ENCODE results near the gene RGS3.

DNA sequence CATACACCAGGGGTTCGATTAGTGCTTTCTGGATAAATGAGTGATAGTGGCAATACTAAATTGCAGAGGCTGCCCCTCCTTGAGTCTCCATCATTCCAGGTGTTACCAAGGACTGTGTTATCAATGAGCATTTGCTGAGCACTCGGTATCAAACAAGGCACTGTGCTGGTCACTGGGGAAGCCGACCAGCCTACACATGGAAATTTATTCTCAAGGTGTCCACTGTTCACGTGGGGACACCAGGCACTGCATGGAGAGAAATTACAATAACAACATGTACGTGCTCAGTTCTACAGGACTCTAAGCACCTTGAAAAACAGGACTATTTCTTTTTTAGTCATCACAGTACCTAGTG lies 22.2 kb downstream of the RGS3 start:
- TF ChIP-seq, protein P1, sequence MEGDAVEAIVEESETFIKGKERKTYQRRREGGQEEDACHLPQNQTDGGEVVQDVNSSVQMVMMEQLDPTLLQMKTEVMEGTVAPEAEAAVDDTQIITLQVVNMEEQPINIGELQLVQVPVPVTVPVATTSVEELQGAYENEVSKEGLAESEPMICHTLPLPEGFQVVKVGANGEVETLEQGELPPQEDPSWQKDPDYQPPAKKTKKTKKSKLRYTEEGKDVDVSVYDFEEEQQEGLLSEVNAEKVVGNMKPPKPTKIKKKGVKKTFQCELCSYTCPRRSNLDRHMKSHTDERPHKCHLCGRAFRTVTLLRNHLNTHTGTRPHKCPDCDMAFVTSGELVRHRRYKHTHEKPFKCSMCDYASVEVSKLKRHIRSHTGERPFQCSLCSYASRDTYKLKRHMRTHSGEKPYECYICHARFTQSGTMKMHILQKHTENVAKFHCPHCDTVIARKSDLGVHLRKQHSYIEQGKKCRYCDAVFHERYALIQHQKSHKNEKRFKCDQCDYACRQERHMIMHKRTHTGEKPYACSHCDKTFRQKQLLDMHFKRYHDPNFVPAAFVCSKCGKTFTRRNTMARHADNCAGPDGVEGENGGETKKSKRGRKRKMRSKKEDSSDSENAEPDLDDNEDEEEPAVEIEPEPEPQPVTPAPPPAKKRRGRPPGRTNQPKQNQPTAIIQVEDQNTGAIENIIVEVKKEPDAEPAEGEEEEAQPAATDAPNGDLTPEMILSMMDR (IDR thresholded peaks at IDR 0.05 in 2 of 3, conservative IDR thresholded peaks at IDR 0.05 in 1 of 3; ENCODE audit: borderline replicate concordance in 1 of 3, insufficient read depth in 1 of 3, low read depth in 2 of 3, low read length in 2 of 3), result no peak
- no peak for TF ChIP-seq POLR2A (IDR thresholded peaks at IDR 0.05; ENCODE audit: borderline replicate concordance, extremely low read depth, insufficient read depth, insufficient read length)
